ENCODE results near the gene TRIP11. TPM values are rescaled to one million over a fixed set of nuclear protein-coding genes. Genes with fewer than 3 reads are reported as not detected.
A peak's percentile ranks its signal among the peaks of the same experiment; 100 is the strongest.

The TRIP11 gene
- total RNA-seq, 1 donor from 2014 or later = 68.1 TPM

GRCh38 chr14:91946622-91947474 is 93.0 kb downstream of the TRIP11 start:
- no peaks in the 10 kb centered on the region for H3K9me3 Mint-ChIP-seq
- H3K4me1 Mint-ChIP-seq = peaks cover 20% of the 10 kb centered on the region
- H3K36me3 Mint-ChIP-seq = no peaks in the 10 kb centered on the region
- H3K27me3 Mint-ChIP-seq (ENCODE audit: low read depth) = no peaks in the 10 kb centered on the region
- DNase-seq (ENCODE audit: low spot score in 2 of 2, unreplicated experiment in 2 of 2) = peak in 1 of 2 experiments; percentile 60
- peak overlapping the region; percentile 80 for H3K4me3 Mint-ChIP-seq
- TF ChIP-seq, protein P1, sequence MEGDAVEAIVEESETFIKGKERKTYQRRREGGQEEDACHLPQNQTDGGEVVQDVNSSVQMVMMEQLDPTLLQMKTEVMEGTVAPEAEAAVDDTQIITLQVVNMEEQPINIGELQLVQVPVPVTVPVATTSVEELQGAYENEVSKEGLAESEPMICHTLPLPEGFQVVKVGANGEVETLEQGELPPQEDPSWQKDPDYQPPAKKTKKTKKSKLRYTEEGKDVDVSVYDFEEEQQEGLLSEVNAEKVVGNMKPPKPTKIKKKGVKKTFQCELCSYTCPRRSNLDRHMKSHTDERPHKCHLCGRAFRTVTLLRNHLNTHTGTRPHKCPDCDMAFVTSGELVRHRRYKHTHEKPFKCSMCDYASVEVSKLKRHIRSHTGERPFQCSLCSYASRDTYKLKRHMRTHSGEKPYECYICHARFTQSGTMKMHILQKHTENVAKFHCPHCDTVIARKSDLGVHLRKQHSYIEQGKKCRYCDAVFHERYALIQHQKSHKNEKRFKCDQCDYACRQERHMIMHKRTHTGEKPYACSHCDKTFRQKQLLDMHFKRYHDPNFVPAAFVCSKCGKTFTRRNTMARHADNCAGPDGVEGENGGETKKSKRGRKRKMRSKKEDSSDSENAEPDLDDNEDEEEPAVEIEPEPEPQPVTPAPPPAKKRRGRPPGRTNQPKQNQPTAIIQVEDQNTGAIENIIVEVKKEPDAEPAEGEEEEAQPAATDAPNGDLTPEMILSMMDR (IDR thresholded peaks at IDR 0.05; ENCODE audit: unreplicated experiment) = no peak
- H3K27ac Mint-ChIP-seq = peak overlapping the region; percentile 90

DNA sequence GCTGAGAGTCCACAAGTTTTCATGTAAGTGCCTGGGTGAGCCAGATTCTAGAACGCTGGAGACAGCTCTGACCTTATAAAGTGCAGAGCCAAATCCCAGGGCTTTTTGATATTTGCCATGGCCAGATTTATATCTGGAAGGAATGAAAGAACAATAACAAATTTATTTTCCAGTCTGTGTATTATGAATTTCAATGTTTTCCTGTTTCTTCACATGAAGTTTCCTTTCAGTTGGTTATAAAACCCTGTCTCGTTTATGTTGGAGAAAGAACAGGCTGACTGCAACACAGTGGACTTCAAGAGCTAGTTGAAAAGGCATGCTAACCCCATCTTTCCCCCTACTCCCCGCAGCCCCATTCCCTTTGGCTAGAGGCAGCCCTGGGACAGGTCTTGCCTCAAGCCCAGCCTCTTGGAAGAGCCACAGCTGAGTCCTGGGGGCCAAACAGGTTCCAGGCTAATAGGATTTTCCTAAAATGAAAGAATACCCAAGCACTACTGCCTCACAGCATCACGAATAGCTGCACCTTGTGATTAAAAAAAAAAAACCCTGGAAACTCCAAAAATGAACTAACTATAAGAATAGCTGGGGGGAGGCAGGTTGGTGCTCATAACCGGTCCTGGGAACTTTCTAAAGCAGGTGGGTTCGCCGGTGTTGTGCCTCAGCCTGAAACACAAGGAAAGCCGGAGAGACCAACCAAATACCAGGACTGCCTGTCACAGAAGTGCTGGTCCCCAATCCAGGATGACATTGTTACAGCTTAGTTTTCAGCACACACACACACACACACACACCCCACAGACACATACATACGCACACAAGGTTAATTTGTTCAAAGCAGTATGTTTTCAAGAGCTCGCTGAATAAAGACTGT is 93.9 kb downstream of the TRIP11 start:
- TF ChIP-seq, protein P1 (IDR thresholded peaks at IDR 0.05; ENCODE audit: unreplicated experiment) = no peak
- H3K4me3 Mint-ChIP-seq = peak overlapping the region; percentile 80
- H3K27me3 Mint-ChIP-seq (ENCODE audit: low read depth) = no peaks in the 10 kb centered on the region
- peak overlapping the region; percentile 61 for H3K27ac Mint-ChIP-seq
- no peak for DNase-seq (ENCODE audit: low spot score in 2 of 2, unreplicated experiment in 2 of 2)
- no peaks in the 10 kb centered on the region for H3K9me3 Mint-ChIP-seq
- H3K36me3 Mint-ChIP-seq = no peaks in the 10 kb centered on the region
- peaks cover 20% of the 10 kb centered on the region for H3K4me1 Mint-ChIP-seq

DNA sequence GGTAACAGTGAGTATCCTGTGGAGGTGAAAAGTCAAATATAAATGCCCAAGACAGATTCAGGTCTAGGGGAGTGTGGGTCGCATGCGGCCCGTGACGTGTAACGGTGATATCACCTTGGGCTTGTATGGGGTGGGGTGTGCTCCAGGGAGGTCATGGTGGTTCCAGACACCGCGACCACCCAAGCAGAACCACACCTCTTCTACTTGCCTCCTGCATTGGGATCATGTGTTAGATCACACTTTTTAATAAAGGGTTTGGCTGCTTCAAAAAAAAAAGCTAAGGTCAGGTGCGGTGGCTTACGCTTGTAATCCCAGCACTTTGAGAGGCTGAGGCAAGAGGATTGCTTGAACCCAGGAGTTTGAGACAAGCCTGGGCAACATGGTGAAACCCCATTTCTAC is 96.9 kb downstream of the TRIP11 start:
- Mint-ChIP-seq H3K4me1 (peaks cover 14% of the 10 kb centered on the region), H3K36me3 (peaks cover 11% of the 10 kb centered on the region), H3K4me3 (no peak overlapping the region), H3K27me3 (ENCODE audit: low read depth) (no peaks in the 10 kb centered on the region), H3K27ac (no peak overlapping the region), H3K9me3 (no peaks in the 10 kb centered on the region)
- TF ChIP-seq, protein P1 (IDR thresholded peaks at IDR 0.05; ENCODE audit: unreplicated experiment) = no peak
- DNase-seq (ENCODE audit: low spot score in 2 of 2, unreplicated experiment in 2 of 2) = no peak

- H3K9me3 Mint-ChIP-seq = no peaks in the 10 kb centered on the region
- TF ChIP-seq, protein P1 (IDR thresholded peaks at IDR 0.05; ENCODE audit: unreplicated experiment) = no peak
- peaks cover 14% of the 10 kb centered on the region for H3K4me1 Mint-ChIP-seq
- H3K36me3 Mint-ChIP-seq = peaks cover 11% of the 10 kb centered on the region
- no peak for DNase-seq (ENCODE audit: low spot score in 2 of 2, unreplicated experiment in 2 of 2)
- H3K27ac Mint-ChIP-seq = no peak overlapping the region
- H3K27me3 Mint-ChIP-seq (ENCODE audit: low read depth) = no peaks in the 10 kb centered on the region
- no peak overlapping the region for H3K4me3 Mint-ChIP-seq
Observed at GRCh38 chr14:91942128-91942527, 97.7 kb downstream of the TRIP11 start.

GRCh38 chr14:91940209-91940608 is 99.7 kb downstream of the TRIP11 start:
- TF ChIP-seq, protein P1 (IDR thresholded peaks at IDR 0.05; ENCODE audit: unreplicated experiment) = no peak
- peaks cover 2% of the 10 kb centered on the region for H3K4me1 Mint-ChIP-seq

More at GRCh38 chr14:91940209-91940608, 99.7 kb downstream of the TRIP11 start:
- no peaks in the 10 kb centered on the region for H3K27me3 Mint-ChIP-seq (ENCODE audit: low read depth)
- DNase-seq (ENCODE audit: low spot score in 2 of 2, unreplicated experiment in 2 of 2) = no peak
- no peaks in the 10 kb centered on the region for H3K9me3 Mint-ChIP-seq
- H3K36me3 Mint-ChIP-seq = peaks cover 15% of the 10 kb centered on the region
- no peak overlapping the region for H3K4me3 Mint-ChIP-seq
- no peak overlapping the region for H3K27ac Mint-ChIP-seq
